Measurements from ENCODE around the gene RPS6KC1.

- TF ChIP-seq, protein P1, sequence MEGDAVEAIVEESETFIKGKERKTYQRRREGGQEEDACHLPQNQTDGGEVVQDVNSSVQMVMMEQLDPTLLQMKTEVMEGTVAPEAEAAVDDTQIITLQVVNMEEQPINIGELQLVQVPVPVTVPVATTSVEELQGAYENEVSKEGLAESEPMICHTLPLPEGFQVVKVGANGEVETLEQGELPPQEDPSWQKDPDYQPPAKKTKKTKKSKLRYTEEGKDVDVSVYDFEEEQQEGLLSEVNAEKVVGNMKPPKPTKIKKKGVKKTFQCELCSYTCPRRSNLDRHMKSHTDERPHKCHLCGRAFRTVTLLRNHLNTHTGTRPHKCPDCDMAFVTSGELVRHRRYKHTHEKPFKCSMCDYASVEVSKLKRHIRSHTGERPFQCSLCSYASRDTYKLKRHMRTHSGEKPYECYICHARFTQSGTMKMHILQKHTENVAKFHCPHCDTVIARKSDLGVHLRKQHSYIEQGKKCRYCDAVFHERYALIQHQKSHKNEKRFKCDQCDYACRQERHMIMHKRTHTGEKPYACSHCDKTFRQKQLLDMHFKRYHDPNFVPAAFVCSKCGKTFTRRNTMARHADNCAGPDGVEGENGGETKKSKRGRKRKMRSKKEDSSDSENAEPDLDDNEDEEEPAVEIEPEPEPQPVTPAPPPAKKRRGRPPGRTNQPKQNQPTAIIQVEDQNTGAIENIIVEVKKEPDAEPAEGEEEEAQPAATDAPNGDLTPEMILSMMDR (IDR thresholded peaks at IDR 0.05; ENCODE audit: low read length) = no peak
- TF ChIP-seq EZH2 (IDR thresholded peaks at IDR 0.05; ENCODE audit: borderline replicate concordance, low read length) = no peak
Measured at GRCh38 chr1:213296558-213296957, 245.5 kb downstream of the RPS6KC1 start.

Measured in OCI-LY1 (cell line).